ENCODE data around the gene CCDC47. TPM values are rescaled to one million over a fixed set of nuclear protein-coding genes. Genes with fewer than 3 reads are reported as not detected.

The CCDC47 gene
- polyA plus RNA-seq, 1 donor, result 104 TPM

DNA sequence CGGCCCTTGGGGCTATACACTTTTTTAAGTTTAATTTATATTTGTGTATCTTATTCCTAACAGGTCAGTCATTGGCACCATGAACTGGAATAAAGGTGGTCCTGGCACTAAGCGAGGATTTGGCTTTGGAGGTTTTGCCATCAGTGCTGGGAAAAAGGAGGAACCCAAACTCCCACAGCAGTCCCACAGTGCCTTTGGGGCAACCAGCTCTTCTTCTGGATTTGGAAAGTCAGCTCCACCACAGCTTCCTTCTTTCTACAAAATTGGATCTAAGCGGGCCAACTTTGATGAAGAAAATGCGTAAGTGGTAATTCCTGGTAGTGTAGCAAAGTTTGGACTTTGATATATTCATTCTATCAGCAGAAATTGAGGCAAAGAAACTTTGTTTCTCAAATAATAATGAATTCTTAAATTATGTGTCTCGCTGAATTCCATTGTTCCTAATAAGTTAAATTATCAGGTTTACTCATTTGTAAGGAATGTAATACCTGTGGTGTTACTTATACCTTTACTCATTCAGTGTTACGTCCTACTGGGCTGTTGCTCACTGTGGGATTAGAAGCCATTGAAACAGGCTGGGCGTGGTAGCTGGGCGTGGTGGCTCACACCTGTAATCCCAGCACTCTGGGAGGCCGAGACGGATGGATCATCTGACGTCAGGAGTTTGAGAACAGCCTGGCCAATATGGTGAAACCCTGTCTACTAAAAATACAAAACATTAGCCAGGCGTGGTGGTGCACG is 13.7 kb upstream of the CCDC47 start:
- Histone ChIP-seq H3K27me3 (ENCODE audit: control insufficient read depth, insufficient read depth, low read length) (no peaks in the 10 kb centered on the region), H3K36me3 (ENCODE audit: control insufficient read depth, insufficient read depth, low read length) (peaks cover 46% of the 10 kb centered on the region), H3K9me3 (ENCODE audit: control insufficient read depth, low read depth, low read length) (no peaks in the 10 kb centered on the region), H3K27ac (ENCODE audit: low read length) (no peak overlapping the region), H3K4me1 (ENCODE audit: control insufficient read depth, insufficient read depth, low read length) (no peaks in the 10 kb centered on the region), H3K4me3 (ENCODE audit: low read length) (no peak overlapping the region)
- WGBS (ENCODE audit: insufficient coverage, low lambda C conversion rate), result 100% methylated on average over 1 of the region's 13 CpGs
- no peak for DNase-seq

DNA sequence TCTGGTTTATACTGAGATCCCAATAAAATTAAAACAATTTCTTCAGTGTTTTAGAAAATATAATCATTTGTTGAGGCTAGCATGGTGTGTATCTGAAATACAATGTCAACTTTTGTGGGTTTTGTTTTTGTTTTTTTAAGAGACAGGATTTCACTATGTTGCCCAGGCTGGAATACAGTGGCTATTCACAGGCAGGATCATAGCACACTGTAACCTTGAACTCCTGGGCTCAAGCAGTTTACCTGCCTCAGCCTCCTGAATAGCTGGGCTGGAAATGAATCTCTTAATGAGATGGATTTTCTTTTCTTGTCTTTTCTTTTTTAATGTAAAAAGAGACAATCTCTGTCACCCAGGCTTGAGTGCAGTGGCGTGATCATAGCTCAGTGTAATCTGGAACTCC is 12.7 kb upstream of the CCDC47 start:
- no peak overlapping the region for H3K4me3 ChIP-seq (ENCODE audit: low read length)
- DNase-seq, result no peak
- no peaks in the 10 kb centered on the region for H3K27me3 ChIP-seq (ENCODE audit: control insufficient read depth, insufficient read depth, low read length)
- no CpG with 5 or more reads among the region's 1 CpG for WGBS (ENCODE audit: insufficient coverage, low lambda C conversion rate)
- H3K9me3 ChIP-seq (ENCODE audit: control insufficient read depth, low read depth, low read length), result no peaks in the 10 kb centered on the region
- H3K27ac ChIP-seq (ENCODE audit: low read length), result no peak overlapping the region
- H3K36me3 ChIP-seq (ENCODE audit: control insufficient read depth, insufficient read depth, low read length), result peaks cover 43% of the 10 kb centered on the region
- no peaks in the 10 kb centered on the region for H3K4me1 ChIP-seq (ENCODE audit: control insufficient read depth, insufficient read depth, low read length)

DNA sequence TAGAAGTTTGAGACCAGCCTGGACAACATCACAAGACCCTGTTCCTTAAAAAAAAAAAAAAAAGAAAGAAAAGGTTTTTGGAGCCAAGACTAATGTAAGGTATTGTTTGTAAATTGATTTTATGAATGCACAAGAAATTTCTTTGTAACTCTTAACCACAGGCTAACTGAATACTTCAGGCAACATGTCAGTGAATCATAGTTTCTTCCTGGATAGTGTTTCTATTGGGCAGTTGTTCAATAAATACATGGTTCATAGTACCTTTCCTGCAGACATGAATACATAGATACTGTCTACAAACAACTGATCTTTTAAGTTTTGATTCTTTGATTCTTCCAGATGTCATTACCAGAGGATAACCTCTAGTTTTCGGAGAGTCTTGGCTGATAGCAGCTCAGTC is 12.2 kb upstream of the CCDC47 start:
- Histone ChIP-seq H3K27me3 (ENCODE audit: control insufficient read depth, insufficient read depth, low read length) (no peaks in the 10 kb centered on the region), H3K4me1 (ENCODE audit: control insufficient read depth, insufficient read depth, low read length) (no peaks in the 10 kb centered on the region), H3K27ac (ENCODE audit: low read length) (no peak overlapping the region), H3K36me3 (ENCODE audit: control insufficient read depth, insufficient read depth, low read length) (peaks cover 43% of the 10 kb centered on the region), H3K4me3 (ENCODE audit: low read length) (no peak overlapping the region), H3K9me3 (ENCODE audit: control insufficient read depth, low read depth, low read length) (no peaks in the 10 kb centered on the region)
- WGBS (ENCODE audit: insufficient coverage, low lambda C conversion rate), result 100% methylated on average over 1 of the region's 1 CpG
- no peak for DNase-seq

- no peaks in the 10 kb centered on the region for H3K9me3 ChIP-seq (ENCODE audit: control insufficient read depth, low read depth, low read length)
- WGBS (ENCODE audit: insufficient coverage, low lambda C conversion rate), result no CpG with 5 or more reads among the region's 6 CpGs
- no peaks in the 10 kb centered on the region for H3K27me3 ChIP-seq (ENCODE audit: control insufficient read depth, insufficient read depth, low read length)
- no peak for DNase-seq
- no peak overlapping the region for H3K4me3 ChIP-seq (ENCODE audit: low read length)
- peaks cover 34% of the 10 kb centered on the region for H3K36me3 ChIP-seq (ENCODE audit: control insufficient read depth, insufficient read depth, low read length)
- no peaks in the 10 kb centered on the region for H3K4me1 ChIP-seq (ENCODE audit: control insufficient read depth, insufficient read depth, low read length)
- no peak overlapping the region for H3K27ac ChIP-seq (ENCODE audit: low read length)
Observed at GRCh38 chr17:63783522-63783921, 10.1 kb upstream of the CCDC47 start.

DNA sequence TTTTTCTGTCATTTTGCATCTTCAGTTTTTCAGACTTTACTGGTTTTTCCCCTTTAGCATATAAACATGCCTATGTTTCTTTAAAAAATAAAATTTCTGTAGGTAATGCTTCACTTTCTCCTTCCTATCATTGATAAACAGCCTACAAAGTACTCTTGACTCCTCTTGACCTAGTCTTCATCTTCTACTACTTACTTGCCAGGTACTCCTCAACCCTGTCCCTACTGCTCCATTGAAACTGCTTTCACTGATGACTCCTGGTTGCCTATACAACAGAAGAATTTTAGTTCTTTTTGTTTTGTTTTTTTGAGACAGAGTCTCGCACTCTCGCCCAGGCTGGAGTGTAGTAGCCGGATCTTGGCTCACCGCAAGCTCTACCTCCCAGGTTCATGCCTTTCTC is 7.5 kb upstream of the CCDC47 start:
- Histone ChIP-seq H3K9me3 (ENCODE audit: control insufficient read depth, low read depth, low read length) (no peaks in the 10 kb centered on the region), H3K27me3 (ENCODE audit: control insufficient read depth, insufficient read depth, low read length) (no peaks in the 10 kb centered on the region)
- no CpG with 5 or more reads among the region's 4 CpGs for WGBS (ENCODE audit: insufficient coverage, low lambda C conversion rate)

GRCh38 chr17:63780507-63780906 is 7.1 kb upstream of the CCDC47 start:
- Histone ChIP-seq H3K27me3 (ENCODE audit: control insufficient read depth, insufficient read depth, low read length) (no peaks in the 10 kb centered on the region), H3K27ac (ENCODE audit: low read length) (no peak overlapping the region), H3K36me3 (ENCODE audit: control insufficient read depth, insufficient read depth, low read length) (peaks cover 24% of the 10 kb centered on the region), H3K4me1 (ENCODE audit: control insufficient read depth, insufficient read depth, low read length) (peaks cover 3% of the 10 kb centered on the region), H3K4me3 (ENCODE audit: low read length) (no peak overlapping the region), H3K9me3 (ENCODE audit: control insufficient read depth, low read depth, low read length) (no peaks in the 10 kb centered on the region)
- WGBS (ENCODE audit: insufficient coverage, low lambda C conversion rate), result no CpG with 5 or more reads among the region's 1 CpG
- no peak for DNase-seq

More for the DNA sequence above, 7.5 kb upstream of the CCDC47 start:
- Histone ChIP-seq H3K36me3 (ENCODE audit: control insufficient read depth, insufficient read depth, low read length) (peaks cover 24% of the 10 kb centered on the region), H3K27ac (ENCODE audit: low read length) (no peak overlapping the region), H3K4me3 (ENCODE audit: low read length) (no peak overlapping the region), H3K4me1 (ENCODE audit: control insufficient read depth, insufficient read depth, low read length) (peaks cover 2% of the 10 kb centered on the region)
- no peak for DNase-seq

GRCh38 chr17:63775420-63775819 is 2.0 kb upstream of the CCDC47 start:
- H3K9me3 ChIP-seq (ENCODE audit: control insufficient read depth, low read depth, low read length), result no peaks in the 10 kb centered on the region
- H3K36me3 ChIP-seq (ENCODE audit: control insufficient read depth, insufficient read depth, low read length), result peaks cover 11% of the 10 kb centered on the region
- H3K27ac ChIP-seq (ENCODE audit: low read length), result peak overlapping the region; percentile 100
- H3K4me3 ChIP-seq (ENCODE audit: low read length), result peak overlapping the region; percentile 88
- peaks cover 6% of the 10 kb centered on the region for H3K4me1 ChIP-seq (ENCODE audit: control insufficient read depth, insufficient read depth, low read length)
- peak in 1 of 2 donors; percentile 19 for DNase-seq
- 70% methylated on average over 2 of the region's 8 CpGs for WGBS (ENCODE audit: insufficient coverage, low lambda C conversion rate)
- no peaks in the 10 kb centered on the region for H3K27me3 ChIP-seq (ENCODE audit: control insufficient read depth, insufficient read depth, low read length)

- Histone ChIP-seq H3K9me3 (ENCODE audit: control insufficient read depth, low read depth, low read length) (no peaks in the 10 kb centered on the region), H3K36me3 (ENCODE audit: control insufficient read depth, insufficient read depth, low read length) (peaks cover 11% of the 10 kb centered on the region), H3K27ac (ENCODE audit: low read length) (peak overlapping the region; percentile 100), H3K4me3 (ENCODE audit: low read length) (peak overlapping the region; percentile 88), H3K4me1 (ENCODE audit: control insufficient read depth, insufficient read depth, low read length) (peaks cover 6% of the 10 kb centered on the region), H3K27me3 (ENCODE audit: control insufficient read depth, insufficient read depth, low read length) (no peaks in the 10 kb centered on the region)
- DNase-seq, result peak in 1 of 2 donors; percentile 11
- WGBS (ENCODE audit: insufficient coverage, low lambda C conversion rate), result no CpG with 5 or more reads among the region's 4 CpGs
Observed at GRCh38 chr17:63774969-63775265, 1.5 kb upstream of the CCDC47 start.

GRCh38 chr17:63774141-63774968 is 958 bp upstream of the CCDC47 start, which contains the start of gene DDX42:
DDX42 (plus strand) TSS chr17:63774170; CDS start chr17:63787050, 12,880 bp downstream.
- WGBS (ENCODE audit: insufficient coverage, low lambda C conversion rate), result no CpG with 5 or more reads among the region's 67 CpGs
- no peaks in the 10 kb centered on the region for H3K9me3 ChIP-seq (ENCODE audit: control insufficient read depth, low read depth, low read length)
- H3K36me3 ChIP-seq (ENCODE audit: control insufficient read depth, insufficient read depth, low read length), result peaks cover 10% of the 10 kb centered on the region
- peak within 1 kb of the TSS; percentile 100 for H3K27ac ChIP-seq (ENCODE audit: low read length)
- peak; percentile 34 to 76 for DNase-seq
- peaks cover 6% of the 10 kb centered on the region for H3K4me1 ChIP-seq (ENCODE audit: control insufficient read depth, insufficient read depth, low read length)
- peak within 1 kb of the TSS; percentile 88 for H3K4me3 ChIP-seq (ENCODE audit: low read length)
- H3K27me3 ChIP-seq (ENCODE audit: control insufficient read depth, insufficient read depth, low read length), result no peaks in the 10 kb centered on the region

GRCh38 chr17:63772801-63773271 is 561 bp downstream of the CCDC47 start:
- Histone ChIP-seq H3K9me3 (ENCODE audit: control insufficient read depth, low read depth, low read length) (no peaks in the 10 kb centered on the region), H3K4me1 (ENCODE audit: control insufficient read depth, insufficient read depth, low read length) (peaks cover 6% of the 10 kb centered on the region), H3K4me3 (ENCODE audit: low read length) (peak overlapping the region; percentile 88), H3K36me3 (ENCODE audit: control insufficient read depth, insufficient read depth, low read length) (peaks cover 3% of the 10 kb centered on the region), H3K27ac (ENCODE audit: low read length) (peak overlapping the region; percentile 100), H3K27me3 (ENCODE audit: control insufficient read depth, insufficient read depth, low read length) (no peaks in the 10 kb centered on the region)
- no CpG with 5 or more reads among the region's 7 CpGs for WGBS (ENCODE audit: insufficient coverage, low lambda C conversion rate)
- peak; percentile 23 to 48 for DNase-seq

All from large intestine (tissue), 3 donors.